ENCODE measurements around the gene FGF14. TPM values are rescaled to one million over a fixed set of nuclear protein-coding genes. Genes with fewer than 3 reads are reported as not detected.
"Not testable (repeated sequence)": the region's sequence is repeated elsewhere in the genome, so short reads cannot be mapped to it uniquely, and the experiment has no call there.

Gene FGF14
- total RNA-seq, 2 donors from 2014 or later, result not detected

- not testable (repeated sequence) for H3K27ac Mint-ChIP-seq; ATAC-seq; H3K9me3 Mint-ChIP-seq; DNase-seq (ENCODE audit: low spot score in 2 of 2); H3K36me3 Mint-ChIP-seq
Measured at GRCh38 chr13:102093288-102093687, 308.6 kb downstream of the FGF14 start.

GRCh38 chr13:102091231-102091630, 310.6 kb downstream of the FGF14 start:
- Mint-ChIP-seq H3K27ac (no peak overlapping the region), H3K9me3 (no peaks in the 10 kb centered on the region), H3K36me3 (no peaks in the 10 kb centered on the region)
- DNase-seq (ENCODE audit: low spot score in 2 of 2) (no peak), ATAC-seq (no peak)

GRCh38 chr13:102090532-102090931, 311.3 kb downstream of the FGF14 start:
- Mint-ChIP-seq H3K36me3 (no peaks in the 10 kb centered on the region), H3K9me3 (no peaks in the 10 kb centered on the region), H3K27ac (no peak overlapping the region)
- DNase-seq (ENCODE audit: low spot score in 2 of 2) (no peak), ATAC-seq (no peak)

GRCh38 chr13:102089722-102090121, 312.1 kb downstream of the FGF14 start:
- ATAC-seq (no peak), DNase-seq (ENCODE audit: low spot score in 2 of 2) (no peak)
- Mint-ChIP-seq H3K9me3 (no peaks in the 10 kb centered on the region), H3K27ac (no peak overlapping the region), H3K36me3 (no peaks in the 10 kb centered on the region)

- DNase-seq (ENCODE audit: low spot score in 2 of 2), result no peak
- Mint-ChIP-seq H3K36me3 (no peaks in the 10 kb centered on the region), H3K9me3 (peaks cover 0 to under 1% of the 10 kb centered on the region in 2 donors), H3K27ac (no peak overlapping the region)
- no peak for ATAC-seq
Measured at GRCh38 chr13:102089177-102089576, 312.7 kb downstream of the FGF14 start.

- no peaks in the 10 kb centered on the region for H3K36me3 Mint-ChIP-seq
- ATAC-seq, result no peak
- H3K9me3 Mint-ChIP-seq, result no peaks in the 10 kb centered on the region
- no peak for DNase-seq (ENCODE audit: low spot score in 2 of 2)
- no peak overlapping the region for H3K27ac Mint-ChIP-seq
Measured at GRCh38 chr13:102073251-102073650, 328.6 kb downstream of the FGF14 start.

- Mint-ChIP-seq H3K9me3 (no peaks in the 10 kb centered on the region), H3K27ac (no peak overlapping the region), H3K36me3 (no peaks in the 10 kb centered on the region)
- no peak for ATAC-seq
- no peak for DNase-seq (ENCODE audit: low spot score in 2 of 2)
Measured at GRCh38 chr13:102071711-102072110, 330.1 kb downstream of the FGF14 start.

- not testable (repeated sequence) for H3K27ac Mint-ChIP-seq; H3K36me3 Mint-ChIP-seq; H3K9me3 Mint-ChIP-seq; DNase-seq (ENCODE audit: low spot score in 2 of 2); ATAC-seq
Measured at GRCh38 chr13:102068323-102068722, 333.5 kb downstream of the FGF14 start.

- DNase-seq (ENCODE audit: low spot score in 2 of 2) (no peak), ATAC-seq (no peak)
- Mint-ChIP-seq H3K9me3 (peaks cover 25 to 28% of the 10 kb centered on the region in 2 donors), H3K36me3 (peaks cover 0 to 8% of the 10 kb centered on the region in 2 donors), H3K27ac (no peak overlapping the region)
Measured at GRCh38 chr13:102055090-102055779, 346.6 kb downstream of the FGF14 start.

- ATAC-seq, result no peak
- H3K36me3 Mint-ChIP-seq, result peaks cover 0 to 8% of the 10 kb centered on the region in 2 donors
Measured at GRCh38 chr13:102049853-102050252, 352.0 kb downstream of the FGF14 start.

GRCh38 chr13:102045731-102046130, 356.1 kb downstream of the FGF14 start:
- Mint-ChIP-seq H3K36me3 (no peaks in the 10 kb centered on the region), H3K27ac (no peak overlapping the region), H3K9me3 (peaks cover 5 to 8% of the 10 kb centered on the region in 2 donors)
- no peak for ATAC-seq
- no peak for DNase-seq (ENCODE audit: low spot score in 2 of 2)

More at GRCh38 chr13:102049853-102050252, 352.0 kb downstream of the FGF14 start:
- DNase-seq (ENCODE audit: low spot score in 2 of 2), result no peak
- H3K27ac Mint-ChIP-seq, result no peak overlapping the region
- peaks cover 25 to 27% of the 10 kb centered on the region in 2 donors for H3K9me3 Mint-ChIP-seq

- Mint-ChIP-seq H3K9me3 (no peaks in the 10 kb centered on the region), H3K36me3 (no peaks in the 10 kb centered on the region), H3K27ac (no peak overlapping the region)
- DNase-seq (ENCODE audit: low spot score in 2 of 2) (no peak), ATAC-seq (no peak)
Measured at GRCh38 chr13:102042746-102043145, 359.1 kb downstream of the FGF14 start.

- DNase-seq (ENCODE audit: low spot score in 2 of 2), result no peak
- H3K27ac Mint-ChIP-seq, result no peak overlapping the region
- no peak for ATAC-seq
- H3K9me3 Mint-ChIP-seq, result no peaks in the 10 kb centered on the region
- no peaks in the 10 kb centered on the region for H3K36me3 Mint-ChIP-seq
Measured at GRCh38 chr13:102041544-102041943, 360.3 kb downstream of the FGF14 start.

- Mint-ChIP-seq H3K27ac (no peak overlapping the region), H3K9me3 (no peaks in the 10 kb centered on the region), H3K36me3 (no peaks in the 10 kb centered on the region)
- no peak for DNase-seq (ENCODE audit: low spot score in 2 of 2)
- ATAC-seq, result no peak
Measured at GRCh38 chr13:102040812-102041211, 361.0 kb downstream of the FGF14 start.

GRCh38 chr13:102039264-102039663, 362.6 kb downstream of the FGF14 start:
- Mint-ChIP-seq H3K9me3 (no peaks in the 10 kb centered on the region), H3K36me3 (no peaks in the 10 kb centered on the region), H3K27ac (no peak overlapping the region)
- ATAC-seq, result no peak
- no peak for DNase-seq (ENCODE audit: low spot score in 2 of 2)

- Mint-ChIP-seq H3K9me3 (no peaks in the 10 kb centered on the region), H3K27ac (no peak overlapping the region), H3K36me3 (no peaks in the 10 kb centered on the region)
- ATAC-seq, result no peak
- DNase-seq (ENCODE audit: low spot score in 2 of 2), result no peak
Measured at GRCh38 chr13:102038787-102039186, 363.1 kb downstream of the FGF14 start.

GRCh38 chr13:102035969-102036368, 365.9 kb downstream of the FGF14 start:
- H3K9me3 Mint-ChIP-seq, result no peaks in the 10 kb centered on the region
- ATAC-seq, result no peak
- H3K27ac Mint-ChIP-seq, result no peak overlapping the region
- H3K36me3 Mint-ChIP-seq, result no peaks in the 10 kb centered on the region
- no peak for DNase-seq (ENCODE audit: low spot score in 2 of 2)

- ATAC-seq, result no peak
- no peak overlapping the region for H3K27ac Mint-ChIP-seq
- no peak for DNase-seq (ENCODE audit: low spot score in 2 of 2)
- H3K9me3 Mint-ChIP-seq, result no peaks in the 10 kb centered on the region
- no peaks in the 10 kb centered on the region for H3K36me3 Mint-ChIP-seq
Measured at GRCh38 chr13:102033857-102034331, 368.0 kb downstream of the FGF14 start.

Data from activated naive CD4-positive, alpha-beta T cell treated with anti-CD3 and anti-CD28 coated beads, Interleukin-2, amount 50 U/mL, for 72 hours (primary cell).